Motor neuron (in vitro differentiated cells): ENCODE measurements around the gene MAP3K21. TPM values are rescaled to one million over a fixed set of nuclear protein-coding genes. Genes with fewer than 3 reads are reported as not detected.

Experiments used
- ATAC-seq, 8 experiments: fragments of 200-7000 bp; cut with Tn5 transposase; replicated peaks in 6 of 8; 2 replicates each; pipeline ENCODE4 v1.8.0; 2021; ENCODE audit warnings: mild to moderate bottlenecking in 8 of 8, moderate library complexity in 8 of 8
- H3K27ac ChIP-seq, 2 donors: fragments of 250-450 bp; sonication (Bioruptor Pico); 2 replicates each; pipeline ENCODE4 v1.9.0; 2021; ENCODE audit warnings: antibody characterized with exemption in 2 of 2, mild to moderate bottlenecking in 2 of 2, moderate library complexity in 1 of 2
- H3K4me1 ChIP-seq, 2 donors: fragments of 250-450 bp; sonication (Bioruptor Pico); replicated peaks in 1 of 2; 2 replicates each; pipeline ENCODE4 v1.6.1; 2021; ENCODE audit warnings: antibody characterized with exemption in 2 of 2, mild to moderate bottlenecking in 2 of 2, moderate library complexity in 1 of 2
- H3K4me3 ChIP-seq, 5 donors: fragments of 250-450 bp; sonication (Bioruptor Pico); 2 replicates each; pipeline ENCODE4 v1.9.0; 2021; ENCODE audit warnings: antibody characterized with exemption in 5 of 5, mild to moderate bottlenecking in 5 of 5, moderate library complexity in 4 of 5
- WGBS, 10 experiments: fragments of 450-650 bp; shearing (Covaris generic); methylation state at CpG; one replicate each; pipeline ENCODE4 v1.0.0; 2022; 5-methylcytosine and 5-hydroxymethylcytosine counted together
- in situ Hi-C, 9 experiments: fragments of 400-800 bp; cut with MboI; loops; one replicate each; pipeline ENCODE4 v1.15.0; 2021; ENCODE audit warnings: low sequenced_read_pairs in 9 of 9, low pct_unique_long_range_greater_than_20kb in 2 of 9; ENCODE audit not compliant: unreplicated experiment in 9 of 9
- total RNA-seq, 8 experiments: library from RNA; unstranded; fragments of 300-600 nt; gene quantifications; 2 replicates each; pipeline versions ENCODE4 v1.2.3 to v1.2.4, GENCODE V29; 2022

The MAP3K21 gene
- total RNA-seq, 8 experiments from 2014 or later: 0.25 to 4.7 (median 2.7) TPM

DNA sequence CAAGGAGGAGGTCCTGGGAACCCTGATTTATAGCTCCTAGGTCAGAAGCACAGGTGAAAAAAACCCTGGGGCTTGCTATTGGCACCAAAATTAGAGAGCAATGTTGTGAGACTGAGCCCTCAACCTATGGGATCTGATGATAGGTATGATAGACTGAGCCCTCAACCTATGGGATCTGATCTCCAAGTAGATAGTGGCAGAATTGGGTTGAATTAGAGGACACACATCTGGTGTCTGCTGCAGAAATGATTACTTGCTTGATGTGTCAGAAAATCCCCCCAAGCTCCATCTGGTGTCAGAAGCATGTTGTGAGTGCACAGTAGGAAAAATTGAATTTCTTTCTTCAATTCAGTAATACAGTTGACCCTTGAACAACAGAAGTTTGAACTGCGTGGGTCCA is 62.4 kb downstream of the MAP3K21 start:
- WGBS, 10 experiments: 0 to 100% (median 50%) methylated on average over 1 of the region's 1 CpG; no CpG with 5 or more reads in 3 of the 10 experiments
- H3K4me3 ChIP-seq: no peak overlapping the region
- in situ Hi-C loops: loop anchor here in 3 of 9 experiments (25.0 kb wide), 2 partner anchors 672 to 722 kb away; no protein-coding TSS in a partner anchor
- no peak overlapping the region for H3K27ac ChIP-seq
- H3K4me1 ChIP-seq: no peaks in the 10 kb centered on the region
- ATAC-seq: no peak

DNA sequence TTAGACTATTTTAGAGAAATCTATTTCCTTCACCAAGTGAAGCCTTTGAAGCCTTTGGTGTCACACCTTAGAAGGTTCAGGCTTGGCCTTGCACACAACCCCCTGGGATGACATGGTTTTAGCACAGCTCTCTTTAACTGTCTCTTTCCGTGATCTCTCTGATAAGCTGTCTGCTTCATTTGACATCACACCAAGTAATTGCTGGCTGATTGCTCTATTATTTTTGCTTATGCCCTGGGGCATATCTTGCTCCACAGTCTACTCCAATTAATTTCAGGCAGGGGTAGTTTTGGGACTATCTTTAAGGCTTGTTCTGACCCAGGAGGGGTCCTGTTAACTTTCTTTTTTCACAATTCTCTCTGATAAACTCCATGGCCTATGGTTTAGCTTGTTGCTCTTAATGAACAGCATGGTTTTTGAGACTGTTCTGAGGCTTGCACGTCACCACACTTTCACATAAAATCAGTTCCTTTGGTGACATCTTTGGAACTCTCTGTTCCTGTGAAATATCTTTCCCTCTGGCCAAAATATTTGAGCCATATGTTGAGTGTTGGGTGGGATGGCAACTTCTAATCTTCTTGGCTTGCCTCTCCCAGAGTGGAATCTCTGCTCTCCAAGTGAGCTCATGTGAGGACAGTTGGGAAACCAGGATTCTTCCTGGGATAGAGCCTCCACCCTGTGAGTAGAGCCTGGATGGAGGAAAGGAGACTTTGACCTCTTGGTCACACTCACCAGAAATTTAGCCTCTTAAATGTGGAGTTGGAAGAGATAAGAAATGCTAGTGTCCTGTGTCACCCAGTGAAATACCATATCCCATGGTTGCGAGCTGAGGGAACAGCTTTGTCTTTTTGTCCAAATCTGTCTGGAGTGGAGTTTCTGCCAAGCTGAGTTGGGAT is 63.6 kb downstream of the MAP3K21 start:
- in situ Hi-C loops: loop anchor here in 3 of 9 experiments (25.0 kb wide), 2 partner anchors 671 to 721 kb away; no protein-coding TSS in a partner anchor
- no peak overlapping the region for H3K27ac ChIP-seq
- WGBS, 10 experiments: 0 to 97% (median 83%) methylated on average over 1 to 3 of the region's 3 CpGs
- H3K4me3 ChIP-seq: no peak overlapping the region
- no peaks in the 10 kb centered on the region for H3K4me1 ChIP-seq
- ATAC-seq: no peak

DNA sequence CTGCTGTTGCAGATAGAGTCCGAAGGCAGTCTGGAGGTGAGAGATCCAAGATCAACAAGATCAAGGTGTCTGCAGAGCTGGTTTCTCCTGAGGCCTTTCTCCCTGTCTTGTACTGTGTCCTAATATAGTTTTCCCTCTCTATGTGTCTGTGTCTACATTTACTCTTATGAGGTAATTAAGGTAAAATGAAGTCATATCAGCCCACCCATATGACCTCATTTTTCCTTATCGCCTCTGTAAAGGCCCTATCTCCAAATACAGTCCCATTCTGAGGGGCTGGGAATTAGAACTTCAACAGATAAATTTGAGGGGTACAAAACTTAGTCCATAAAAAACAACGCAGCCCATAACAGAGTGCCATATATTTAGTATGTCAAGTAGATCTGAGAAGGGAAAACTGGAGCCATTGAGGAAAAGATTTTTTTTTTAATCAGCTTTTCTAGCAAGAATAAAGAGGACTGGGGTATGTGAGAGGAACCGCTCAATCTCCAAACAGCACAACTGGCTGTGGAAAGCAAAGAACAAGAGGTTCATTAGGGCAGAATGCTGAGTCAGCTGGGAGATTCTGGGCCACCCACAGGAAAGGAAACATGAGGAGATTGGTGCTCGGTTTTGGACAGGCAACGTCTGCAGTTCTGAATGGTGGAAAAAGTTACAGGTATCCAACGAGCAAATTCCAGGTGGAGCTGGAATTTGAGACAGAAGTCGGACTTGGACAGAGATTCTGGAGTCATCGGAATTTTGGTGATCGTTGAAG is 65.7 kb downstream of the MAP3K21 start:
- Histone ChIP-seq H3K27ac (no peak overlapping the region), H3K4me3 (no peak overlapping the region), H3K4me1 (no peaks in the 10 kb centered on the region)
- in situ Hi-C loops: loop anchor here in 3 of 9 experiments (25.0 kb wide), 2 partner anchors 669 to 719 kb away; no protein-coding TSS in a partner anchor
- WGBS, 10 experiments: 11 to 81% (median 60%) methylated on average over 6 to 10 of the region's 10 CpGs
- ATAC-seq: no peak

- Histone ChIP-seq H3K27ac (no peak overlapping the region), H3K4me1 (no peaks in the 10 kb centered on the region), H3K4me3 (no peak overlapping the region)
- in situ Hi-C loops: loop anchor here in 3 of 9 experiments (25.0 kb wide), 2 partner anchors 668 to 718 kb away; no protein-coding TSS in a partner anchor
- no peak for ATAC-seq
- WGBS, 10 experiments: 23 to 100% (median 83%) methylated on average over 1 to 3 of the region's 3 CpGs; no CpG with 5 or more reads in 1 of the 10 experiments
These were observed 66.6 kb downstream of the MAP3K21 start for GRCh38 chr1:233393926-233394680.

- H3K4me3 ChIP-seq: no peak overlapping the region
- ATAC-seq: peak; percentile 64 to 91 (median 78)
- no peaks in the 10 kb centered on the region for H3K4me1 ChIP-seq
- H3K27ac ChIP-seq: no peak overlapping the region
- WGBS, 10 experiments: 0 to 70% (median 24%) methylated on average over 1 to 13 of the region's 13 CpGs
- in situ Hi-C loops: loop anchor here in 3 of 9 experiments (25.0 kb wide), 2 partner anchors 667 to 717 kb away; no protein-coding TSS in a partner anchor
These were observed 67.6 kb downstream of the MAP3K21 start for GRCh38 chr1:233394860-233395717.

- WGBS, 10 experiments: 20 to 100% (median 90%) methylated on average over 2 to 14 of the region's 15 CpGs; no CpG with 5 or more reads in 3 of the 10 experiments
- in situ Hi-C loops: loop anchor here in 3 of 9 experiments (25.0 kb wide), 2 partner anchors 666 to 716 kb away; no protein-coding TSS in a partner anchor
These were observed 68.5 kb downstream of the MAP3K21 start for GRCh38 chr1:233395863-233396646.

GRCh38 chr1:233406339-233406960 is 78.9 kb downstream of the MAP3K21 start:
- 47 to 100% (median 93%) methylated on average over 2 to 4 of the region's 4 CpGs; no CpG with 5 or more reads in 2 of the 10 experiments for WGBS, 10 experiments
- no peak overlapping the region for H3K4me3 ChIP-seq
- no peak overlapping the region for H3K27ac ChIP-seq
- peak in 2 of 8 experiments; percentile 64 to 80 for ATAC-seq
- in situ Hi-C loops: no loop called here
- H3K4me1 ChIP-seq: no peaks in the 10 kb centered on the region

More at GRCh38 chr1:233395863-233396646, 68.5 kb downstream of the MAP3K21 start:
- ATAC-seq: no peak
- no peak overlapping the region for H3K4me3 ChIP-seq
- no peak overlapping the region for H3K27ac ChIP-seq
- no peaks in the 10 kb centered on the region for H3K4me1 ChIP-seq

- Histone ChIP-seq H3K4me1 (no peaks in the 10 kb centered on the region), H3K27ac (no peak overlapping the region), H3K4me3 (no peak overlapping the region)
- WGBS, 10 experiments: 0 to 85% (median 55%) methylated on average over 1 to 6 of the region's 6 CpGs; no CpG with 5 or more reads in 1 of the 10 experiments
- in situ Hi-C loops: no loop called here
- peak in 2 of 8 experiments; percentile 87 to 95 for ATAC-seq
These were observed 79.6 kb downstream of the MAP3K21 start for GRCh38 chr1:233406994-233407631.

DNA sequence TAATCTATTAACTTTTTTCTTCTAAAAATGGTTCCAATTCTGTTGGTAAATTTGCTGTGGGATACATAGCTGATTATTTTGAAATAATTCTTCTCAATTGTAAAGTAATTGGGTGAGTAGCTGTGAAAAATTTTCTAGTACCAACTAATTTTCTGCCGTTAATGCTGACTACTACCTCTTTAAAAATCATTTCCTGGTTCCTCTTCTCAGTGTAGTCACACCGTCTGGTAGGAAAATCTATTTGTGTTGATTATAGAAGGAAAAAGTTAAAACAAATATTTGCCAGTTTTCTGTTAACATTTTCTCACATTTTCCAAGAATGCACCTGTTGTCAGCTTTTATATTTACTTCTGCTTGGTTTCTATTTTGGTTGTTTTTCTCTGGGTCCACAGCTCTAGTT is 82.0 kb downstream of the MAP3K21 start:
- in situ Hi-C loops: no loop called here
- no peaks in the 10 kb centered on the region for H3K4me1 ChIP-seq
- no peak for ATAC-seq
- H3K27ac ChIP-seq: no peak overlapping the region
- 6 to 100% (median 76%) methylated on average over 1 to 2 of the region's 2 CpGs for WGBS, 10 experiments
- no peak overlapping the region for H3K4me3 ChIP-seq

DNA sequence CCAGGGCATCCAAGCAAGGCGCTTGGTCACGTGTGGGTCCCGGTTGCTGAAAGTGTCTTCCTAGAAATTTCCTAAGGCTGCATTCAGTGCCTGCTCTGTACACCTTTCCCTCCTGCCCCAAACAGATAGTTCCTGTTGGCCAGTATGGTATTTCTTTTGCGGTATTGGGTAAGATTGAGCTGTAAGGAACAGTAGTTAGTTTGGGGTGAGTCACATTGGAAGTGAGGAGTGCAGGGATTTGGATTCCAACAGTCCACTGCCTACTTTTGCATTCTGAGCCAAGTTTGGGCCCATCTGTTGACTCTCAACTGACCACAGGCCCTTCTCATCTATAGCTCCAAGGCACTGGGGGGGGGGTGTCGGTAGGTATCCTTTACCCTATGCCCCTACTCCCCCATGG is 83.4 kb downstream of the MAP3K21 start:
- Histone ChIP-seq H3K4me1 (no peaks in the 10 kb centered on the region), H3K27ac (no peak overlapping the region), H3K4me3 (no peak overlapping the region)
- 0 to 77% (median 70%) methylated on average over 1 to 5 of the region's 5 CpGs; no CpG with 5 or more reads in 4 of the 10 experiments for WGBS, 10 experiments
- no peak for ATAC-seq
- in situ Hi-C loops: no loop called here
